Peyer's patch (tissue), 4 donors: ENCODE measurements around the gene JAM3.

Experiments
- CTCF ChIP-seq, 6 experiments: fragments of 450-650 bp in 4 of 6; fragments of 200-600 bp in 2 of 6; sonication (generic) in 1 of 6; IDR thresholded peaks; one replicate each; pipeline ENCODE4 v1.5.1; 2017 to 2019; ENCODE audit warnings: antibody characterized with exemption in 6 of 6, mild to moderate bottlenecking in 3 of 6, moderate library complexity in 1 of 6
- POLR2A ChIP-seq, 2 donors: fragments of 450-650 bp; IDR thresholded peaks; one replicate each; pipeline ENCODE4 v1.5.1; 2017; ENCODE audit warnings: antibody characterized with exemption in 2 of 2, mild to moderate bottlenecking in 2 of 2, moderate library complexity in 2 of 2

GRCh38 chr11:134153147-134153905 lies 84.5 kb downstream of the JAM3 start:
- TF ChIP-seq POLR2A (IDR thresholded peaks at IDR 0.05) = no peak
- TF ChIP-seq CTCF (IDR thresholded peaks at IDR 0.05) = no peak
